Measurements from ENCODE around the gene PJA1.

DNA sequence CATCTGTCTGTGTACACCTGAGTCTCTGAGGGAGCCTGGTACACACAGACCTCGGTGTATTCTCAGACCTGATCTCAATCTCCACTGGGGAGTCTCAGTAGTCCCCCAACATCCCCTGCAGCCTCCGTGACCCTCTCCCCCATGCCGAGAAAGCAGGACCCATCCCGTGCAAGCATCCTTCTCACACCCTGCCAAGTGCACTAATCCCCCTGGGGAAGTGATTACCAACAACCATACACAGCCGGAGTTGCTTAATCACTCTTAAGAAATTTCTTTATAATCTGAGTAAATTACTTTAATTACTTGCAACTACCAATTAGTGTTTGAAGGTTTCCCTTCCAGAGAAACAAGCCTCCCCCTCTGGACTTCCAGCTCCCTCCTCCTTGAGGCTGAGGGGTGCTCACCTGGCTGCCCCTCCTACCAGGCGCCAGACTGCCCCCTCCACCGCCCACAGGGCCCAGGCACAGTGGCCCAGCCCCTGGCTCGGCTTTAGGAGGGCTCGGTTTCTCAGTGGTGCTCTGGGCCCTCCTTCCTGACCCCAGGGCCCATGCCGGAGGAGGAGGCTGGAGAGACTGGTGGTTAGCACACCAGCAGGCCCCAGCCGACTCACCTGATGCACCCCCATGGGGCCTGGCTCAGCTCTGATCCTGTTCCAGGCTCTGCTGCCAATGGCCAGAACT lies 43.8 kb downstream of the PJA1 start:
- no peak for TF ChIP-seq CTCF (conservative IDR thresholded peaks at IDR 0.05; ENCODE audit: low read length)
- no peak for TF ChIP-seq EZH2phosphoT487 (IDR thresholded peaks at IDR 0.05; ENCODE audit: borderline replicate concordance)

Measured in Loucy (cell line).